ENCODE results near the gene LIX1L.

Gene LIX1L

GRCh38 chr1:145985129-145985501 lies 27.3 kb upstream of the LIX1L start:
- no peak for DNase-seq

GRCh38 chr1:145983960-145984830 lies 26.4 kb upstream of the LIX1L start:
- DNase-seq, result no peak

GRCh38 chr1:145983206-145983675 lies 25.4 kb upstream of the LIX1L start:
- DNase-seq, result no peak

GRCh38 chr1:145982010-145982723 lies 24.4 kb upstream of the LIX1L start:
- DNase-seq, result no peak

- DNase-seq, result no peak
Observed at GRCh38 chr1:145980457-145980994, 22.7 kb upstream of the LIX1L start.

- no peak for DNase-seq
Observed at GRCh38 chr1:145979746-145980456, 22.1 kb upstream of the LIX1L start.

- DNase-seq, result peak; percentile 97
Observed at GRCh38 chr1:145978854-145979745, 21.3 kb upstream of the LIX1L start.

- no peak for DNase-seq
Observed at GRCh38 chr1:145978471-145978853, 20.6 kb upstream of the LIX1L start.

- DNase-seq, result peak; percentile 78
Observed at GRCh38 chr1:145977486-145978470, 20.0 kb upstream of the LIX1L start.

- DNase-seq, result no peak
Observed at GRCh38 chr1:145977016-145977415, 19.2 kb upstream of the LIX1L start.

GRCh38 chr1:145975216-145975615 lies 17.4 kb upstream of the LIX1L start:
- DNase-seq, result no peak

GRCh38 chr1:145974721-145975120 lies 16.9 kb upstream of the LIX1L start:
- DNase-seq, result no peak

GRCh38 chr1:145972580-145972979 lies 14.8 kb upstream of the LIX1L start:
- no peak for DNase-seq

- DNase-seq, result peak; percentile 2
Observed at GRCh38 chr1:145967288-145967687, 9.5 kb upstream of the LIX1L start.

GRCh38 chr1:145965119-145965744 lies 7.4 kb upstream of the LIX1L start:
- DNase-seq, result no peak

- DNase-seq, result peak; percentile 98
Observed at GRCh38 chr1:145964328-145965118, 6.7 kb upstream of the LIX1L start, which contains the start of the genes ANKRD34A and POLR3GL. TSS of gene ANKRD34A (minus strand) at chr1:145964575. CDS start at chr1:145961759, 2,816 bp downstream. TSS of gene POLR3GL (plus strand) at chr1:145964690. CDS start at chr1:145974866, 10,176 bp downstream.

GRCh38 chr1:145963265-145964019 lies 5.6 kb upstream of the LIX1L start:
- DNase-seq, result no peak

Data from islet precursor cell (in vitro differentiated cells).